ELR (cell line): ENCODE measurements around the gene APOE.
"Not testable (repeated sequence)": the region's sequence is repeated elsewhere in the genome, so short reads cannot be mapped to it uniquely, and the experiment has no call there.

Source experiments
- DNase-seq: peaks from one replicate; pipeline ENCODE4 v3.0.0-alpha.2; 2015; ENCODE audit warnings: low read depth

The APOE gene

DNA sequence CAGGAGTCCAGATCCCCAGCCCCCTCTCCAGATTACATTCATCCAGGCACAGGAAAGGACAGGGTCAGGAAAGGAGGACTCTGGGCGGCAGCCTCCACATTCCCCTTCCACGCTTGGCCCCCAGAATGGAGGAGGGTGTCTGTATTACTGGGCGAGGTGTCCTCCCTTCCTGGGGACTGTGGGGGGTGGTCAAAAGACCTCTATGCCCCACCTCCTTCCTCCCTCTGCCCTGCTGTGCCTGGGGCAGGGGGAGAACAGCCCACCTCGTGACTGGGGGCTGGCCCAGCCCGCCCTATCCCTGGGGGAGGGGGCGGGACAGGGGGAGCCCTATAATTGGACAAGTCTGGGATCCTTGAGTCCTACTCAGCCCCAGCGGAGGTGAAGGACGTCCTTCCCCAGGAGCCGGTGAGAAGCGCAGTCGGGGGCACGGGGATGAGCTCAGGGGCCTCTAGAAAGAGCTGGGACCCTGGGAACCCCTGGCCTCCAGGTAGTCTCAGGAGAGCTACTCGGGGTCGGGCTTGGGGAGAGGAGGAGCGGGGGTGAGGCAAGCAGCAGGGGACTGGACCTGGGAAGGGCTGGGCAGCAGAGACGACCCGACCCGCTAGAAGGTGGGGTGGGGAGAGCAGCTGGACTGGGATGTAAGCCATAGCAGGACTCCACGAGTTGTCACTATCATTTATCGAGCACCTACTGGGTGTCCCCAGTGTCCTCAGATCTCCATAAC lies at the start of gene APOE:
Gene APOE (plus strand): TSS at position 360 of the 724 bp plus-strand sequence. CDS start 829 bp downstream, outside the sequence.
- DNase-seq, result peak; percentile 20

DNA sequence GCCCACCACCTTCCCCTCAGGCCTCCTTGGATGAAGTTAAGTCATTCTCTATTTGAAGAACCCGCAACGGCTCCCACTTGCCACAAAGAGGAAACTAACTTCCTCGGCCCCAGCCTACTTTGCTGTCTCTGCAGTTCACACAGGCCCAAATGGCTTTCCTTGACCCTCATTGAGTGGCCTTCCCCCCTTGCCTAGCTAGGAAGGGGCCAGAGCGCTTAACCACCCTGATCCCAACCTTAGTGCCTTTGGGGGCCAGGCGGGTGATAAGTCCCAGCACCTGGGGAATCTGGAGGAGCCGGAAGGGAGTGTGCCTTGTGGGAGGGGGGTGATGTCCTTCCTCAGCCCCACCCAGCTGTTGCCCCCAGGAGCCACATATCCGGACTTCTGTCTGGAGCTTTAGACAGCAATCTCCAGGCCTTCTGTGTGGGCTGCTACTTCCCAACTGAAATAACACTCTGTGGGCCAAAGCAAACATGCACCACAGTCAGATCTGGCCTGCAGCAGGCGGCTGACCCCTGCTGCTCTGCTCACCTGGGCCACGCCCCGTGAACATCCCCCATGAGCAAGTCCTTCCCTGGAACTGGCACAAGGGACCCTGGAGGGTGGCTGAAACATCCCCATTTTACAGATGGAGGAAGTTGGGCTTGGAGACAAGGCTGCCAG lies 49.0 kb upstream of the APOE start:
- DNase-seq, result no peak

GRCh38 chr19:44857837-44858236 lies 47.8 kb upstream of the APOE start:
- DNase-seq, result no peak

- not testable (repeated sequence) for DNase-seq
These were observed 44.0 kb upstream of the APOE start for GRCh38 chr19:44861576-44861975.

DNA sequence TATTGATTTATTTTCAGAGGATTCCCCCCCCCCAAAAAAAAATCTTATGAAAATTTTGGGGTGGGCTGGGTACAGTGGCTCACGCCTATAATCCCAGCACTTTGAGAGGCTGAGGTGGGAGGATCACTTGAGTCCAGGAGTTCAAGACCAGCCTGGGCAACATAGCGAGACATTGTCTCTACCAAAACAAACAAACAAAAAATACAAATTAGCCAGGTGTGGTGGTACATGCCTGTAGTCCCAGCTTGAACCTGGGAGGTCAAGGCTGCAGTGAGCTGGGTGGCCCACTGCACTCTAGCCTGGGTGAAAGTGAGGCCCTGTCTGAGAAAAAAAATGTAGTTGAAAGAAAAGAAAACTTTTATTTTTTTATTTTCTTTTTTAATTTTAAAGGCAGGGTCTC lies 41.6 kb upstream of the APOE start:
- no peak for DNase-seq

DNA sequence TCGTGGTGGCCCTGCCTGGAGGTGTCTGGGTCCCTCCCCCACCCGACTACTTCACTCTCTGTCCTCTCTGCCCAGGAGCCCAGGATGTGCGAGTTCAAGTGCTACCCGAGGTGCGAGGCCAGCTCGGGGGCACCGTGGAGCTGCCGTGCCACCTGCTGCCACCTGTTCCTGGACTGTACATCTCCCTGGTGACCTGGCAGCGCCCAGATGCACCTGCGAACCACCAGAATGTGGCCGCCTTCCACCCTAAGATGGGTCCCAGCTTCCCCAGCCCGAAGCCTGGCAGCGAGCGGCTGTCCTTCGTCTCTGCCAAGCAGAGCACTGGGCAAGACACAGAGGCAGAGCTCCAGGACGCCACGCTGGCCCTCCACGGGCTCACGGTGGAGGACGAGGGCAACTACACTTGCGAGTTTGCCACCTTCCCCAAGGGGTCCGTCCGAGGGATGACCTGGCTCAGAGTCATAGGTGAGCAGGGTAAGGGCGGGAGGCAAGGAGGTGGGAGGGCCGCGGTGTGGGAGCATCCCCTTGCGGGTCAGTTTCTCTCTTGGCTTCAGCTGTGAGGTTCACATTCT lies 40.3 kb upstream of the APOE start:
- DNase-seq, result no peak

- no peak for DNase-seq
These were observed 38.9 kb upstream of the APOE start for GRCh38 chr19:44866664-44867063.

GRCh38 chr19:44867578-44867977 lies 38.0 kb upstream of the APOE start:
- no peak for DNase-seq

DNA sequence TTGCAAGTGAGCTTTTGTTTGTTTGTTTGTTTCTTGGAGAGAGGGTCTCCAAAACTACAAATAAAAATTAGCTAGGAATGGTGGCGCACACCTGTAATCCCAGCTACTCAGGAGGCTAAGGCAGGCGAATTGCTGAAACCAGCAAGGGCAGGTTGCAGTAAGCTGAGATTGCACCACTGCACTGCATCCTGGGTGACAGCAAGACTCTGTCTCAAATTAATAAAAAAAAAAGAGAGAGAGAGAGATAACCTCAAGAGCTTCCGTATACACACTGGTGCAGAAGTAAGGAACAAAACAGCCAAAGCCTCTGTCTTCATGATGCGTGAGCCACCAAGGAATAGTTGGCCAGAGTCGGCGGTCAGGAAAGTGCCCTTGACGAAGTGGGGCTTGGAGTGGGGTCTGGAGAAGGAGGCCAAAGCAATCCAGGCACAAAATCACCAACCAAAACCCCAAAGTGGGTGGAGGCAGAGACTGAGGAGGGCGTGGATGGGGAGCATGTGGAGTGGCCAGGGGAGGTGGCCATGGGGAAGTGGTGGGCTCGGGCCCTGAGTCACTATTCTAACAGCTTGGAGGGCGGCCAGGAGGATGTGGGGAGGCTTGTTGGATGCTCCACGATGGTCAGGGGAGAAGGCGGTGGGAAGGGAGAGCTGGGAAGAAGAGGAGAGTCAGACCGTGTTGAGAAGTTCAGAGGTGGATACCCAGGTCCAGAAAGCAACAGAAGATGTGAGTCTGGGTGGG lies 35.7 kb upstream of the APOE start:
- peak; percentile 93 for DNase-seq

GRCh38 chr19:44871809-44872208 lies 33.8 kb upstream of the APOE start:
- DNase-seq, result no peak

GRCh38 chr19:44872661-44873060 lies 32.9 kb upstream of the APOE start:
- no peak for DNase-seq

- no peak for DNase-seq
These were observed 31.3 kb upstream of the APOE start for GRCh38 chr19:44874317-44874716.

DNA sequence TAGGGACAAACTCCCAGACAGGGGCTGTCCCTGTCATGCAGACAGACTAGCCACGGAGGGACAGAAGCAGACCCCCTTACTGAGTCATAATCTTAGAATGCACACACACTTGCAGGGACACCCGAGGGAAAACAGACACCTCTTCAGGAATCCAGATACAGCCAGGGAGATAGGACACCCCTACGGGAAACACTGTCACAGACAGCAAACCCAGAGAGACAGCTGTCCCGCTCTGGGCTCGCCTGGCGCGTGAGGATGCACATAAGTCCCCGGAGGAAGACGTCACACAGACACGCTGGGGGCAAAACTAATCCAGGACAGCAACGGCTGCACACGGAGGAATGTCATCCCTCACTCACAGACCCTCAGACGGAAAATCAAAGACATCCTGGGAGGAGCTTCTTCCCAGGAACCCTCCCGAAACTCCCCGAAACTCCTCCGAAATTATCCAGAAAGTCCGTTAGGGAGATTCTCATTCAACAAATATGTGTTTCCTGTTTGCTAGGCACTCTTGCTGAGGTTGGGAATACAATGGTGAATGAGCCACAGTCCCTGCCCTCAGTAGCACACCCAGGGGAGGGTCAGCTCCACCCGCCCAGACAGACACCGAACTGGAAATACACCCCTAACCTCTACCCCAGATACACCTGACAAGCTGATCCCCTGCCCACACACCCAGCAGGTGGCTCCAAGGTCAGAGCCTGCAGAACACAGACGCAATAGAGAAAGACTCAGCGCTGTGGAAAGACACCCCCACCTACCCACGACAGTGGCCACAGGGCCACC lies 29.7 kb upstream of the APOE start:
- DNase-seq, result peak; percentile 82

DNA sequence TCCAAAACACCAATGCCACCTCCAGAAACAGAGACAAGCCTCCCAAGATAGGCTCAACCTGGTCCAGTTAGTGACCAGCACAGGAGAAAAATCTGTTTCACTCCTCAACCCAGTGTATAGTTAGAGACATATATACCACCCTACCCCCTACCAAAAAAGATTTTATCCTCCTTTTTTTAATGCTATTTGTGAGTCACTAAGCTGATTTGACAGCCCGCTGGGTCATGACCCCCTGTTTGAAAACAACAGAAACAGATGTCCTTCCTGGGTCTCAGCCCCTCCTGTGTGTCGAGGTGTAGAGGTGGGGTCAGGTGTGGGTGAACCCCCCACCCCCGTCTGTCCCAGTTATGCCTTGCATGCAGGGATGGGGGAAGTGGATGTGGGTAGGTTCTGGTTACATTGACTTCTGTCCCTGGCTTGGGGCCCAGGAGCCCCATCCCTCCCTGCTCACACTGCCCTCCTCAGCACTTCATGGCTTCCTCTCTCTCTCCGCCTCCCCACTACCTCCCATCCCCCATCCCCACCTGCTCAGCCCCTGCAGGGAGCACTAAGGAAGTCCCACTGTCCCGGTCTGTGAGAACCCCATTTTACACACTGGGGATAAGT lies 28.6 kb upstream of the APOE start:
- DNase-seq, result no peak

- no peak for DNase-seq
These were observed 27.3 kb upstream of the APOE start for GRCh38 chr19:44878120-44878865.

GRCh38 chr19:44879309-44880065 lies 26.1 kb upstream of the APOE start:
- DNase-seq, result no peak

DNA sequence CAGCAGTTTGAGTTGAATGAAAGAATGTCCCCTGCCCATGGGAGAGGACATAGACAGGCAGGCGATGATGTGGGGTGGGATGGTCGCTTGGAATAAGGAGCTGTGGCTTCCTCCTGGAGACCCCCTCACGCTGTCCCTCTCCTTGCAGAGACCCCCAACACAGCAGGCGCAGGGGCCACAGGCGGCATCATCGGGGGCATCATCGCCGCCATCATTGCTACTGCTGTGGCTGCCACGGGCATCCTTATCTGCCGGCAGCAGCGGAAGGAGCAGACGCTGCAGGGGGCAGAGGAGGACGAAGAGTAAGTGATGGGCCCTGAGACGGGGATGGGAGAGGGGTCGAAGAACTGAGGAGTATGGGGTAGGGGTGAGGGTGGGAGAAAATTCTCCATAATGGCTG lies 23.5 kb upstream of the APOE start:
- DNase-seq, result no peak

DNA sequence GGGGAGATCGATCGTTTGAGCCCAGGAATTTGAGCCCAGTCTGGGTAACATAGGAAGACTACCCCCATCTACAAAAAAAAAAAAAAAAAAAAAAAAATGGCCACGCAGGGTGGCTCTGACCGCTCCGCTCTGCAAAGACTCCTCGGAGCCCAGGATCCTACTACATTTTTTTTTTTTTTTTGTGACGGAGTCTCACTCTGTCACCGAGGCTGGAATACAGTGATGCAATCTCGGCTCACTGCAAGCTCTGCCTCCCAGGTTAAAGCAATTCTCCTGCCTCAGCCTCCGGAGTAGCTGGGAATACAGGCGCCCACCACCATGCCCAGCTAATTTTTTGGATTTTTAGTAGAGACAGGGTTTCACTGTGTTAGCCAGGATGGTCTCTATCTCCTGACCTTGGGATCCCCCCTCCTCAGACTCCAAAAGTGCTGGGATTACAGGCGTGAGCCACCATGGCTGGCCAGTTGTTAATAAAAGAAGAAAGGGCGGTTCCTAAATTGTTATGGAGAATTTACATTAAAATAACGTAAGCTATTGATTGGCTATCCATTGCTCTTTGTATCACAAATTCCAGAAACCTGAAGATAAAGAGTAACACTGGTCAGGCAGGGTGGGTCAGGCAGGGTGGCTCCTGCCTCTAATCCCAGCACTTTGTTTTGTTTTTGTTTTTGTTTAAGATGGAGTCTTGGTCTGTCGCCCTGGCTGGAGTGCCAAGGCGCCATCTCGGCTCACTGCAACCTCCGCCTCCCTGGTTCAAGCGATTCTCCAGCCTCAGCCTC lies 22.8 kb upstream of the APOE start:
- not testable (repeated sequence) for DNase-seq

GRCh38 chr19:44883922-44884321 lies 21.7 kb upstream of the APOE start:
- DNase-seq, result no peak
